ENCODE measurements around the gene SLC4A8. TPM values are rescaled to one million over a fixed set of nuclear protein-coding genes. Genes with fewer than 3 reads are reported as not detected.

Gene SLC4A8
- total RNA-seq, 2 experiments from 2014 or later = 1.3 to 1.8 TPM

DNA sequence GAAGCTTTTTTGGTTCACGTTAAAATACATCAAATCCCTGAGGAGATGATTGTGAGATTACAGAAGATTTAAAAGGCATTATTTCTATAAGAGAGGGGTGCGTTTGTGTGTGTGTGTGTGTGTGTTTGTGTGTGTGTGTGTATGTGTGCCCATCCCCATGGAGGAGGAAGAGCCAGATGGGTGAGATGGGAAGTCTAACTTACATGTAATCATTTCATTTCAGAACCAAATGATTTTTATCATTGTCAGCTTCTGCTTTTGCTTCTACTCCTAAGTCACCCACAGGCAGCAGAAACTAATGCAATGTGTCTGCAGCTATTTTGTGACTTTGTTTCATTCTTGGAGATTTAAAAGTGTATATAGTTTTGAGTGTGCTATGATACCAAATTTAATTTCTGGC, 68.7 kb downstream of the SLC4A8 start:
- no peaks in the 10 kb centered on the region for H3K27me3 ChIP-seq (ENCODE audit: control insufficient read depth in 1 of 2, insufficient read depth in 2 of 2, low read length in 2 of 2)
- no peak overlapping the region for H3K4me3 ChIP-seq (ENCODE audit: low read length)
- TF ChIP-seq, protein P1, sequence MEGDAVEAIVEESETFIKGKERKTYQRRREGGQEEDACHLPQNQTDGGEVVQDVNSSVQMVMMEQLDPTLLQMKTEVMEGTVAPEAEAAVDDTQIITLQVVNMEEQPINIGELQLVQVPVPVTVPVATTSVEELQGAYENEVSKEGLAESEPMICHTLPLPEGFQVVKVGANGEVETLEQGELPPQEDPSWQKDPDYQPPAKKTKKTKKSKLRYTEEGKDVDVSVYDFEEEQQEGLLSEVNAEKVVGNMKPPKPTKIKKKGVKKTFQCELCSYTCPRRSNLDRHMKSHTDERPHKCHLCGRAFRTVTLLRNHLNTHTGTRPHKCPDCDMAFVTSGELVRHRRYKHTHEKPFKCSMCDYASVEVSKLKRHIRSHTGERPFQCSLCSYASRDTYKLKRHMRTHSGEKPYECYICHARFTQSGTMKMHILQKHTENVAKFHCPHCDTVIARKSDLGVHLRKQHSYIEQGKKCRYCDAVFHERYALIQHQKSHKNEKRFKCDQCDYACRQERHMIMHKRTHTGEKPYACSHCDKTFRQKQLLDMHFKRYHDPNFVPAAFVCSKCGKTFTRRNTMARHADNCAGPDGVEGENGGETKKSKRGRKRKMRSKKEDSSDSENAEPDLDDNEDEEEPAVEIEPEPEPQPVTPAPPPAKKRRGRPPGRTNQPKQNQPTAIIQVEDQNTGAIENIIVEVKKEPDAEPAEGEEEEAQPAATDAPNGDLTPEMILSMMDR (IDR thresholded peaks at IDR 0.05) = no peak
- ChIA-PET CTCF (no interaction called here), POLR2A (no interaction called here)
- ATAC-seq (ENCODE audit: poor library complexity) = no peak
- no peaks in the 10 kb centered on the region for H3K9me3 ChIP-seq (ENCODE audit: control insufficient read depth in 1 of 2, insufficient read depth in 1 of 2, low read length in 2 of 2)
- no peaks in the 10 kb centered on the region for H3K4me1 Mint-ChIP-seq (ENCODE audit: low read depth)
- H3K4me1 ChIP-seq (ENCODE audit: insufficient read depth, low read length) = no peaks in the 10 kb centered on the region
- H3K27ac Mint-ChIP-seq = no peak overlapping the region
- no peak overlapping the region for H3K27ac ChIP-seq (ENCODE audit: low read depth in 1 of 2, low read length in 2 of 2)
- no peak overlapping the region for H3K4me3 Mint-ChIP-seq
- no peaks in the 10 kb centered on the region for H3K36me3 Mint-ChIP-seq (ENCODE audit: low read depth)
- no peaks in the 10 kb centered on the region for H3K36me3 ChIP-seq (ENCODE audit: insufficient read depth, low read length)
- DNase-seq = no peak
- intact Hi-C loops (cut with DNase I, micrococcal nuclease) = no loop called here
- H3K27me3 Mint-ChIP-seq = no peaks in the 10 kb centered on the region
- H3K9me3 Mint-ChIP-seq = no peaks in the 10 kb centered on the region

- Mint-ChIP-seq H3K27me3 (no peaks in the 10 kb centered on the region), H3K4me1 (ENCODE audit: low read depth) (no peaks in the 10 kb centered on the region), H3K36me3 (ENCODE audit: low read depth) (no peaks in the 10 kb centered on the region), H3K9me3 (no peaks in the 10 kb centered on the region), H3K27ac (no peak overlapping the region), H3K4me3 (no peak overlapping the region)
- ChIA-PET CTCF (no interaction called here), POLR2A (no interaction called here)
- Histone ChIP-seq H3K9me3 (ENCODE audit: control insufficient read depth in 1 of 2, insufficient read depth in 1 of 2, low read length in 2 of 2) (no peaks in the 10 kb centered on the region), H3K27me3 (ENCODE audit: control insufficient read depth in 1 of 2, insufficient read depth in 2 of 2, low read length in 2 of 2) (no peaks in the 10 kb centered on the region), H3K4me1 (ENCODE audit: insufficient read depth, low read length) (no peaks in the 10 kb centered on the region), H3K36me3 (ENCODE audit: insufficient read depth, low read length) (no peaks in the 10 kb centered on the region), H3K4me3 (ENCODE audit: low read length) (no peak overlapping the region), H3K27ac (ENCODE audit: low read depth in 1 of 2, low read length in 2 of 2) (no peak overlapping the region)
- intact Hi-C loops (cut with DNase I, micrococcal nuclease) = no loop called here
- ATAC-seq (ENCODE audit: poor library complexity) = no peak
- TF ChIP-seq, protein P1 (IDR thresholded peaks at IDR 0.05) = no peak
- DNase-seq = no peak
Observed at GRCh38 chr12:51496895-51497294, 72.3 kb downstream of the SLC4A8 start.

GRCh38 chr12:51504851-51505250, 80.2 kb downstream of the SLC4A8 start:
- TF ChIP-seq, protein P1 (IDR thresholded peaks at IDR 0.05) = no peak
- Histone ChIP-seq H3K9me3 (ENCODE audit: control insufficient read depth in 1 of 2, insufficient read depth in 1 of 2, low read length in 2 of 2) (no peaks in the 10 kb centered on the region), H3K4me1 (ENCODE audit: insufficient read depth, low read length) (no peaks in the 10 kb centered on the region), H3K27me3 (ENCODE audit: control insufficient read depth in 1 of 2, insufficient read depth in 2 of 2, low read length in 2 of 2) (no peaks in the 10 kb centered on the region), H3K27ac (ENCODE audit: low read depth in 1 of 2, low read length in 2 of 2) (no peak overlapping the region), H3K36me3 (ENCODE audit: insufficient read depth, low read length) (no peaks in the 10 kb centered on the region), H3K4me3 (ENCODE audit: low read length) (no peak overlapping the region)
- H3K4me1 Mint-ChIP-seq (ENCODE audit: low read depth) = no peaks in the 10 kb centered on the region
- no peak overlapping the region for H3K4me3 Mint-ChIP-seq
- ATAC-seq (ENCODE audit: poor library complexity) = no peak
- POLR2A ChIA-PET = no interaction called here
- no peak overlapping the region for H3K27ac Mint-ChIP-seq
- CTCF ChIA-PET = no interaction called here
- intact Hi-C loops (cut with DNase I, micrococcal nuclease) = no loop called here
- DNase-seq = no peak
- H3K36me3 Mint-ChIP-seq (ENCODE audit: low read depth) = no peaks in the 10 kb centered on the region
- no peaks in the 10 kb centered on the region for H3K9me3 Mint-ChIP-seq
- no peaks in the 10 kb centered on the region for H3K27me3 Mint-ChIP-seq

All from CD4-positive, alpha-beta T cell (primary cell).